IMR-90 (cell line): ENCODE measurements around the gene COL28A1. TPM values are rescaled to one million over a fixed set of nuclear protein-coding genes. Genes with fewer than 3 reads are reported as not detected.

Experiments
- ATAC-seq: fragments of 200-7000 bp; cut with Tn5 transposase; 2 replicates; pipeline ENCODE4 v1.9.1; 2020; ENCODE audit warnings: low read depth, mild to moderate bottlenecking, moderate library complexity
- BruUV-seq: library from RNA; stranded (reverse); fragments of 400-500 nt; replicated peaks from 2 replicates; lab custom pipeline; 2021; lab: Mats Ljungman, UMichigan
- CTCF ChIA-PET: fragments of 300-600 bp; formaldehyde crosslinking; extraction: SDS; loops from one replicate; lab custom pipeline; 2021; ENCODE audit warnings: antibody characterized with exemption; lab: Yijun Ruan, JAX
- POLR2A ChIA-PET: fragments of 300-600 bp; sonication (Branson Sonifier 250); formaldehyde crosslinking; loops from one replicate; lab custom pipeline; 2022; ENCODE audit warnings: antibody characterized with exemption; ENCODE audit not compliant: unreplicated experiment; lab: Charles Lee
- DNase-seq: peaks from one replicate; pipeline ENCODE4 v3.0.0; 2013
- H2AFZ ChIP-seq: replicated peaks from 2 replicates; pipeline ENCODE3; 2013; ENCODE audit warnings: low read length, mild to moderate bottlenecking; ENCODE audit not compliant: poor library complexity
- H2AK5ac ChIP-seq: 2 replicates; pipeline ENCODE4 v1.6.1; 2013; ENCODE audit warnings: low read depth, low read length, inconsistent platforms
- H2AK9ac ChIP-seq: replicated peaks from 2 replicates; pipeline ENCODE3; 2013; ENCODE audit warnings: mild to moderate bottlenecking, low read depth, low read length, moderate library complexity; ENCODE audit not compliant: poor library complexity
- H2BK120ac ChIP-seq: 2 replicates; pipeline ENCODE4 v1.6.1; 2013; ENCODE audit warnings: low read depth, low read length, inconsistent platforms
- H2BK15ac ChIP-seq: 3 replicates; pipeline ENCODE4 v1.6.1; 2013; ENCODE audit warnings: low read depth, low read length, inconsistent platforms
- H2BK20ac ChIP-seq: 2 replicates; pipeline ENCODE4 v1.6.1; 2013; ENCODE audit warnings: low read depth, mild to moderate bottlenecking, inconsistent platforms, low read length, moderate library complexity
- H2BK5ac ChIP-seq: 2 replicates; pipeline ENCODE4 v1.6.1; 2013; ENCODE audit warnings: mild to moderate bottlenecking, low read depth, low read length, inconsistent platforms; ENCODE audit not compliant: poor library complexity, severe bottlenecking
- H3K14ac ChIP-seq: replicated peaks from 2 replicates; pipeline ENCODE4 v1.6.1; 2013; ENCODE audit warnings: low read depth, low read length, inconsistent platforms
- H3K18ac ChIP-seq: 2 replicates; pipeline ENCODE4 v1.6.1; 2013; ENCODE audit warnings: low read depth, low read length, control low read depth
- H3K23ac ChIP-seq: 2 replicates; pipeline ENCODE4 v1.6.1; 2013; ENCODE audit warnings: low read depth, low read length, inconsistent platforms
- H3K27ac ChIP-seq: 2 replicates; pipeline ENCODE4 v1.5.1; 2013; ENCODE audit warnings: mild to moderate bottlenecking, control low read depth, low read length; ENCODE audit not compliant: insufficient read depth
- H3K27me3 ChIP-seq: 2 replicates; pipeline ENCODE4 v1.6.1; 2013; ENCODE audit warnings: low read length; ENCODE audit not compliant: control insufficient read depth, insufficient read depth
- H3K36me3 ChIP-seq: 2 replicates; pipeline ENCODE4 v1.6.1; 2013; ENCODE audit warnings: low read length, mixed read lengths; ENCODE audit not compliant: control insufficient read depth, insufficient read depth
- H3K4ac ChIP-seq: 2 replicates; pipeline ENCODE4 v1.6.1; 2013; ENCODE audit warnings: low read depth, low read length, inconsistent platforms
- H3K4me1 ChIP-seq: 2 replicates; pipeline ENCODE4 v1.6.1; 2013; ENCODE audit warnings: low read length, mixed read lengths; ENCODE audit not compliant: control insufficient read depth, insufficient read depth
- H3K4me2 ChIP-seq: 2 replicates; pipeline ENCODE4 v1.6.1; 2013; ENCODE audit warnings: low read depth, mild to moderate bottlenecking, control low read depth, low read length, moderate library complexity
- H3K4me3 ChIP-seq: 2 replicates; pipeline ENCODE4 v1.5.1; 2013; ENCODE audit warnings: low read depth, mild to moderate bottlenecking, control low read depth, low read length, moderate library complexity; ENCODE audit not compliant: insufficient read depth
- H3K56ac ChIP-seq: 2 replicates; pipeline ENCODE4 v1.6.1; 2013; ENCODE audit warnings: low read length, inconsistent platforms; ENCODE audit not compliant: insufficient read depth; ENCODE audit errors: extremely low read depth
- H3K79me1 ChIP-seq, 2 experiments: 2 replicates each; pipeline ENCODE4 v1.6.1; 2013; ENCODE audit warnings: low read length in 2 of 2, inconsistent platforms in 1 of 2, low read depth in 1 of 2
- H3K9ac ChIP-seq: 2 replicates; pipeline ENCODE4 v1.6.1; 2013; ENCODE audit warnings: low read depth, low read length, control low read depth
- H3K9me1 ChIP-seq: 2 replicates; pipeline ENCODE4 v1.6.1; 2013; ENCODE audit warnings: low read length, inconsistent platforms; ENCODE audit not compliant: insufficient read depth
- H3K9me3 ChIP-seq: 2 replicates; pipeline ENCODE4 v1.6.1; 2013; ENCODE audit warnings: low read length; ENCODE audit not compliant: control insufficient read depth, insufficient read depth
- H4K20me1 ChIP-seq: 2 replicates; pipeline ENCODE4 v1.6.1; 2013; ENCODE audit warnings: low read length, inconsistent platforms; ENCODE audit not compliant: insufficient read depth
- H4K5ac ChIP-seq: 2 replicates; pipeline ENCODE4 v1.6.1; 2013; ENCODE audit warnings: mild to moderate bottlenecking, low read depth, low read length, control low read depth
- H4K8ac ChIP-seq, 2 experiments: 2 replicates each; pipeline ENCODE4 v1.6.1; 2013; ENCODE audit warnings: low read depth in 2 of 2, low read length in 2 of 2, control low read depth in 1 of 2, inconsistent platforms in 1 of 2
- H4K91ac ChIP-seq: 2 replicates; pipeline ENCODE4 v1.6.1; 2013; ENCODE audit warnings: low read depth, low read length, inconsistent platforms; ENCODE audit not compliant: insufficient read depth
- BHLHE40 ChIP-seq: fragments of 150-350 bp; IDR thresholded peaks from 2 replicates; pipeline ENCODE4 v1.6.1; 2016; ENCODE audit warnings: mild to moderate bottlenecking, low read depth, low read length
- CEBPB ChIP-seq: IDR thresholded peaks from 2 replicates; pipeline ENCODE4 v1.6.1; 2012; ENCODE audit warnings: low read depth, low read length, improper control_type of control experiment
- CHD1 ChIP-seq: IDR thresholded peaks from 2 replicates; pipeline ENCODE4 v1.6.1; 2012; ENCODE audit warnings: low read depth, low read length, improper control_type of control experiment
- ELK1 ChIP-seq: fragments of 150-350 bp; IDR thresholded peaks from 2 replicates; pipeline ENCODE4 v1.6.1; 2016; ENCODE audit warnings: low read depth, mild to moderate bottlenecking, low read length, moderate library complexity, borderline replicate concordance
- FOS ChIP-seq: fragments of 150-350 bp; IDR thresholded peaks from 2 replicates; pipeline ENCODE4 v1.6.1; 2016; ENCODE audit warnings: low read depth, low read length
- MAFK ChIP-seq: IDR thresholded peaks from 2 replicates; pipeline ENCODE4 v1.6.1; 2012; ENCODE audit warnings: low read depth, low read length, improper control_type of control experiment
- MAZ ChIP-seq: IDR thresholded peaks from 2 replicates; pipeline ENCODE4 v1.6.1; 2012; ENCODE audit warnings: low read depth, mild to moderate bottlenecking, low read length, improper control_type of control experiment, moderate library complexity, borderline replicate concordance
- MXI1 ChIP-seq: IDR thresholded peaks from 2 replicates; pipeline ENCODE4 v1.6.1; 2012; ENCODE audit warnings: low read depth, mild to moderate bottlenecking, low read length, moderate library complexity, borderline replicate concordance
- NFE2L2 ChIP-seq: fragments of 150-350 bp; IDR thresholded peaks from 2 replicates; pipeline ENCODE4 v1.6.1; 2016; ENCODE audit warnings: low read depth, mild to moderate bottlenecking, low read length
- POLR2A ChIP-seq: IDR thresholded peaks from 2 replicates; pipeline ENCODE4 v1.6.1; 2012; ENCODE audit warnings: mild to moderate bottlenecking, low read depth, low read length
- RAD21 ChIP-seq: IDR thresholded peaks from 2 replicates; pipeline ENCODE4 v1.6.1; 2012; ENCODE audit warnings: low read length, improper control_type of control experiment
- RCOR1 ChIP-seq: IDR thresholded peaks from 2 replicates; pipeline ENCODE4 v1.6.1; 2012; ENCODE audit warnings: mild to moderate bottlenecking, low read length, improper control_type of control experiment; ENCODE audit not compliant: insufficient replicate concordance
- RFX5 ChIP-seq: IDR thresholded peaks from 2 replicates; pipeline ENCODE4 v1.8.0; 2012; ENCODE audit warnings: low read depth, mild to moderate bottlenecking, low read length, moderate library complexity
- SMC3 ChIP-seq: fragments of 150-350 bp; IDR thresholded peaks from 2 replicates; pipeline ENCODE4 v1.6.1; 2016; ENCODE audit warnings: low read depth, mild to moderate bottlenecking, antibody characterized with exemption, low read length, moderate library complexity
- USF2 ChIP-seq: fragments of 150-350 bp; IDR thresholded peaks from 2 replicates; pipeline ENCODE4 v1.6.1; 2017; ENCODE audit warnings: mild to moderate bottlenecking, antibody characterized with exemption, low read length, low read depth
- WGBS, 2 experiments: methylation state at CpG; one replicate each; pipeline versions ENCODE4 v1.1.5 to v1.1.7; 2013; ENCODE audit warnings: missing lambda C conversion rate in 2 of 2; ENCODE audit not compliant: insufficient read length in 1 of 2; ENCODE audit errors: extremely low coverage in 2 of 2; 5-methylcytosine and 5-hydroxymethylcytosine counted together
- dilution Hi-C: fragments of 300-500 bp; cut with HindIII; formaldehyde crosslinking; loops from one replicate; pipeline ENCODE4 v1.14.3; 2018; ENCODE audit warnings: low sequenced_read_pairs; ENCODE audit not compliant: unreplicated experiment
- in situ Hi-C: fragments of 300-500 bp; cut with MboI; formaldehyde crosslinking; loops from 3 replicates; pipeline ENCODE4 v1.14.3; 2019; ENCODE audit warnings: low sequenced_read_pairs, inconsistent platforms, mixed read lengths
- intact Hi-C: fragments of 100-400 bp; cut with micrococcal nuclease; formaldehyde crosslinking; loops from 2 replicates; pipeline ENCODE4 v1.10.0; 2022
- polyA plus RNA-seq, 3 experiments: library from polyadenylated mRNA; depleted of rRNA; stranded (reverse); fragments of >200 nt; gene quantifications; 2 replicates each; pipeline ENCODE4 v1.2.3, GENCODE V29; 2012; ENCODE audit warnings: low replicate concordance in 1 of 3
- total RNA-seq: library from RNA; depleted of rRNA; stranded (reverse); fragments of >200 nt; gene quantifications from 2 replicates; pipeline ENCODE4 v1.2.3, GENCODE V29; 2012

Gene COL28A1
- total and polyA plus RNA-seq, 2 of the 4 experiments (the other 2 are of a cell fraction): under 0.01 to 0.05 TPM

- WGBS, 2 experiments: no CpG with 5 or more reads among the region's 1 CpG
- Histone ChIP-seq H3K36me3 (no peaks in the 10 kb centered on the region), H3K14ac (no peak overlapping the region), H3K9me1 (no peaks in the 10 kb centered on the region), H3K4ac (no peak overlapping the region), H3K4me2 (no peak overlapping the region), H3K9me3 (no peaks in the 10 kb centered on the region), H3K4me1 (0 out of 2 replicates have a peak, but pooled peaks cover 1% of the 10 kb centered on the region), H3K27ac (no peak overlapping the region), H2AK5ac (no peak overlapping the region), H2BK5ac (no peak overlapping the region), H3K23ac (no peak overlapping the region), H4K20me1 (no peaks in the 10 kb centered on the region), H4K5ac (no peak overlapping the region), H3K4me3 (no peak overlapping the region), H3K18ac (no peak overlapping the region), H2BK15ac (no peak overlapping the region), H3K9ac (no peak overlapping the region), H3K79me1 (no peaks in the 10 kb centered on the region), H4K91ac (no peak overlapping the region), H4K8ac (no peak overlapping the region), H2AFZ (no peak overlapping the region), H3K27me3 (no peaks in the 10 kb centered on the region), H2BK120ac (peak overlapping the region; percentile 18; the same call in 1 of the 2 replicates), H2BK20ac (peak overlapping the region; percentile 45; the same call in 1 of the 2 replicates), H3K56ac (no peak overlapping the region), H2AK9ac (no peak overlapping the region)
- no TSS peak for BruUV-seq
- DNase-seq (no peak), ATAC-seq (0 out of 2 replicates have a peak, but pooled peaks have one; percentile 18)
- ChIA-PET POLR2A (no interaction called here), CTCF (no interaction called here)
- dilution Hi-C loops: no loop called here
- no peak for TF ChIP-seq RCOR1
- TF ChIP-seq MXI1: no peak
- TF ChIP-seq MAFK: no peak
- no peak for TF ChIP-seq RAD21
- TF ChIP-seq BHLHE40: no peak
- TF ChIP-seq CEBPB: no peak
- TF ChIP-seq CHD1: no peak
- TF ChIP-seq MAZ: no peak
- no peak for TF ChIP-seq FOS
- no peak for TF ChIP-seq NFE2L2
- no peak for TF ChIP-seq POLR2A
- TF ChIP-seq SMC3: no peak
- TF ChIP-seq USF2: no peak
- TF ChIP-seq RFX5: no peak
- TF ChIP-seq ELK1: no peak
- intact Hi-C loops: loop anchor here (5.0 to 10.0 kb wide), 2 partner anchors 215 to 537 kb away; partner anchors contain the start of genes GLCCI1 and UMAD1
- in situ Hi-C loops: loop anchor here (5.0 to 25.0 kb wide), 5 partner anchors 110 to 787 kb away; partner anchors contain the start of genes COL28A1 and GLCCI1
Observed at GRCh38 chr7:7427363-7427762, 108.3 kb downstream of the COL28A1 start.
